Measurements from ENCODE around the gene PPA1. TPM values are rescaled to one million over a fixed set of nuclear protein-coding genes. Genes with fewer than 3 reads are reported as not detected.

PPA1 gene
- polyA plus RNA-seq, 1 donor (not counting 4 experiments of a cell fraction or from before 2014, with no cell fraction given) = 324 TPM

- H3K27me3 ChIP-seq (ENCODE audit: control insufficient read depth, extremely low read depth, insufficient read depth, low read length) = no peaks in the 10 kb centered on the region
- no peaks in the 10 kb centered on the region for H3K79me2 ChIP-seq (ENCODE audit: control insufficient read depth, insufficient read depth, low read length)
- TF ChIP-seq CTCF (optimal IDR thresholded peaks at IDR 0.05 in 1 of 3, IDR thresholded peaks at IDR 0.05 in 1 of 3, conservative IDR thresholded peaks at IDR 0.05 in 1 of 3; ENCODE audit: extremely low read depth in 1 of 3, insufficient read depth in 2 of 3, low read length in 3 of 3) = no peak
- no peak for TF ChIP-seq EZH2 (IDR thresholded peaks at IDR 0.05; ENCODE audit: low read length)
- no peaks in the 10 kb centered on the region for H3K9me3 ChIP-seq (ENCODE audit: control insufficient read depth, low read depth, low read length)
- H4K20me1 ChIP-seq (ENCODE audit: control insufficient read depth, extremely low read depth, insufficient read depth, low read length) = no peaks in the 10 kb centered on the region
- H3K4me1 ChIP-seq (ENCODE audit: control insufficient read depth, extremely low read depth, insufficient read depth, low read length) = peaks cover 13% of the 10 kb centered on the region
- no peak overlapping the region for H2AFZ ChIP-seq (ENCODE audit: control insufficient read depth, low read length)
- no peak overlapping the region for H3K4me3 ChIP-seq (ENCODE audit: control insufficient read depth in 2 of 3, extremely low read depth in 1 of 3, insufficient read depth in 2 of 3, low read depth in 1 of 3, low read length in 3 of 3)
- no peak overlapping the region for H3K9ac ChIP-seq (ENCODE audit: control insufficient read depth, extremely low read depth, insufficient read depth, low read length)
- no peak overlapping the region for H3K27ac ChIP-seq (ENCODE audit: control insufficient read depth, insufficient read depth, low read length)
- FAIRE-seq = no peak
- dilution Hi-C loops (cut with MboI; ENCODE audit: extremely low pct_ligation_motif_present, low sequenced_read_pairs) = no loop called here
- H3K36me3 ChIP-seq (ENCODE audit: control insufficient read depth in 2 of 2, extremely low read depth in 1 of 2, insufficient read depth in 2 of 2, low read length in 2 of 2) = no peaks in the 10 kb centered on the region
- DNase-seq (ENCODE audit: low read depth, low spot score) = no peak
- no peaks in the 10 kb centered on the region for H3K9me1 ChIP-seq (ENCODE audit: control insufficient read depth, extremely low read depth, insufficient read depth, low read length)
- peak overlapping the region; percentile 9 for H3K4me2 ChIP-seq (ENCODE audit: control insufficient read depth, extremely low read depth, insufficient read depth, low read depth, low read length)
These were observed 39.0 kb upstream of the PPA1 start for GRCh38 chr10:70271996-70272924.

- no peak overlapping the region for H3K27ac ChIP-seq (ENCODE audit: control insufficient read depth, insufficient read depth, low read length)
- H2AFZ ChIP-seq (ENCODE audit: control insufficient read depth, low read length) = no peak overlapping the region
- no peak for FAIRE-seq
- DNase-seq (ENCODE audit: low read depth, low spot score) = no peak
- H3K27me3 ChIP-seq (ENCODE audit: control insufficient read depth, extremely low read depth, insufficient read depth, low read length) = no peaks in the 10 kb centered on the region
- H3K4me1 ChIP-seq (ENCODE audit: control insufficient read depth, extremely low read depth, insufficient read depth, low read length) = peaks cover 26% of the 10 kb centered on the region
- H4K20me1 ChIP-seq (ENCODE audit: control insufficient read depth, extremely low read depth, insufficient read depth, low read length) = no peaks in the 10 kb centered on the region
- no peaks in the 10 kb centered on the region for H3K36me3 ChIP-seq (ENCODE audit: control insufficient read depth in 2 of 2, extremely low read depth in 1 of 2, insufficient read depth in 2 of 2, low read length in 2 of 2)
- H3K4me3 ChIP-seq (ENCODE audit: control insufficient read depth in 2 of 3, extremely low read depth in 1 of 3, insufficient read depth in 2 of 3, low read depth in 1 of 3, low read length in 3 of 3) = no peak overlapping the region
- TF ChIP-seq EZH2 (IDR thresholded peaks at IDR 0.05; ENCODE audit: low read length) (no peak), CTCF (optimal IDR thresholded peaks at IDR 0.05 in 1 of 3, IDR thresholded peaks at IDR 0.05 in 1 of 3, conservative IDR thresholded peaks at IDR 0.05 in 1 of 3; ENCODE audit: extremely low read depth in 1 of 3, insufficient read depth in 2 of 3, low read length in 3 of 3) (no peak)
- no peak overlapping the region for H3K4me2 ChIP-seq (ENCODE audit: control insufficient read depth, extremely low read depth, insufficient read depth, low read depth, low read length)
- peaks cover 2% of the 10 kb centered on the region for H3K9me1 ChIP-seq (ENCODE audit: control insufficient read depth, extremely low read depth, insufficient read depth, low read length)
- no peak overlapping the region for H3K9ac ChIP-seq (ENCODE audit: control insufficient read depth, extremely low read depth, insufficient read depth, low read length)
- dilution Hi-C loops (cut with MboI; ENCODE audit: extremely low pct_ligation_motif_present, low sequenced_read_pairs) = no loop called here
- no peaks in the 10 kb centered on the region for H3K79me2 ChIP-seq (ENCODE audit: control insufficient read depth, insufficient read depth, low read length)
- no peaks in the 10 kb centered on the region for H3K9me3 ChIP-seq (ENCODE audit: control insufficient read depth, low read depth, low read length)
These were observed 37.7 kb upstream of the PPA1 start for GRCh38 chr10:70270952-70271351.

All from keratinocyte (primary cell).